OCI-LY1 (cell line): ENCODE results near the gene TNIP3.

ENCODE experiments used
- H2AFZ ChIP-seq: fragments of 200-600 bp; sonication (generic), shearing (Covaris generic); 2 replicates; pipeline ENCODE4 v1.6.0; 2014; ENCODE audit warnings: antibody characterized with exemption, mild to moderate bottlenecking, low read length
- H3F3A ChIP-seq: fragments of 200-600 bp; sonication (generic), shearing (Covaris generic); 2 replicates; pipeline ENCODE4 v1.6.0; 2014; ENCODE audit warnings: mild to moderate bottlenecking, antibody characterized with exemption, low read length, moderate library complexity; ENCODE audit not compliant: insufficient read depth
- H3K27ac ChIP-seq: fragments of 200-600 bp; sonication (generic); 2 replicates; pipeline ENCODE4 v1.5.1; 2014; ENCODE audit warnings: low read length, mixed run types, mild to moderate bottlenecking, low read depth; ENCODE audit not compliant: poor library complexity, severe bottlenecking
- H3K27me3 ChIP-seq: fragments of 200-600 bp; sonication (generic); 2 replicates; pipeline ENCODE4 v1.6.0; 2014; ENCODE audit warnings: antibody characterized with exemption, mild to moderate bottlenecking, low read length, moderate library complexity; ENCODE audit not compliant: insufficient read depth
- H3K36me3 ChIP-seq: fragments of 200-600 bp; sonication (generic); 2 replicates; pipeline ENCODE4 v1.6.1; 2014; ENCODE audit warnings: mild to moderate bottlenecking, antibody characterized with exemption, low read length, moderate library complexity, mixed read lengths; ENCODE audit not compliant: insufficient read depth
- H3K4me1 ChIP-seq: fragments of 200-600 bp; sonication (generic); 2 replicates; pipeline ENCODE4 v1.5.1; 2014; ENCODE audit warnings: mild to moderate bottlenecking, low read length, moderate library complexity; ENCODE audit not compliant: insufficient read depth, severe bottlenecking
- H3K4me2 ChIP-seq: fragments of 200-600 bp; sonication (generic), shearing (Covaris generic); 2 replicates; pipeline ENCODE4 v1.6.1; 2014; ENCODE audit warnings: low read length
- H3K4me3 ChIP-seq: fragments of 200-600 bp; sonication (generic); 2 replicates; pipeline ENCODE4 v1.5.1; 2014; ENCODE audit warnings: low read length, low read depth, mild to moderate bottlenecking, mixed read lengths; ENCODE audit not compliant: poor library complexity, severe bottlenecking
- H3K79me2 ChIP-seq: fragments of 200-600 bp; shearing (Covaris generic); 2 replicates; pipeline ENCODE4 v1.6.1; 2016; ENCODE audit warnings: mixed run types, low read length, mixed read lengths; ENCODE audit not compliant: insufficient read depth
- H3K9ac ChIP-seq: fragments of 200-600 bp; sonication (generic), shearing (Covaris generic); 2 replicates; pipeline ENCODE4 v1.6.1; 2014; ENCODE audit warnings: mild to moderate bottlenecking, low read length, mixed read lengths
- H3K9me2 ChIP-seq: fragments of 200-600 bp; sonication (generic), shearing (Covaris generic); 2 replicates; pipeline ENCODE4 v1.6.1; 2014; ENCODE audit warnings: low read depth, mild to moderate bottlenecking, low read length, mixed read lengths
- H3K9me3 ChIP-seq: fragments of 200-600 bp; shearing (Covaris generic); 2 replicates; pipeline ENCODE4 v1.6.1; 2014; ENCODE audit warnings: low read length, mixed read lengths
- H4K20me1 ChIP-seq: fragments of 200-600 bp; sonication (generic), shearing (Covaris generic); 2 replicates; pipeline ENCODE4 v1.6.0; 2016; ENCODE audit warnings: mild to moderate bottlenecking, low read length; ENCODE audit not compliant: insufficient read depth
- EZH2 ChIP-seq: fragments of 200-600 bp; sonication (generic), shearing (Covaris generic); IDR thresholded peaks from 2 replicates; pipeline ENCODE4 v1.8.0; 2017; ENCODE audit warnings: borderline replicate concordance, mixed run types, mild to moderate bottlenecking, antibody characterized with exemption, low read length, moderate library complexity, mixed read lengths
- TF ChIP-seq, protein P1 (sequence below): fragments of 200-600 bp; sonication (generic), shearing (Covaris generic); IDR thresholded peaks from 2 replicates; pipeline ENCODE4 v1.5.1; 2017; ENCODE audit warnings: mild to moderate bottlenecking, antibody characterized with exemption, low read length, moderate library complexity, mixed read lengths

TNIP3 gene

GRCh38 chr4:121130326-121130660 lies 33.8 kb downstream of the TNIP3 start:
- Histone ChIP-seq H3F3A (no peaks in the 10 kb centered on the region), H3K79me2 (no peaks in the 10 kb centered on the region), H3K4me1 (no peaks in the 10 kb centered on the region), H3K27ac (no peak overlapping the region), H3K9me2 (no peaks in the 10 kb centered on the region), H3K27me3 (no peaks in the 10 kb centered on the region), H3K9ac (no peak overlapping the region), H2AFZ (no peak overlapping the region), H3K36me3 (no peaks in the 10 kb centered on the region), H4K20me1 (no peaks in the 10 kb centered on the region), H3K4me2 (no peak overlapping the region), H3K4me3 (no peak overlapping the region), H3K9me3 (no peaks in the 10 kb centered on the region)
- TF ChIP-seq, protein P1, sequence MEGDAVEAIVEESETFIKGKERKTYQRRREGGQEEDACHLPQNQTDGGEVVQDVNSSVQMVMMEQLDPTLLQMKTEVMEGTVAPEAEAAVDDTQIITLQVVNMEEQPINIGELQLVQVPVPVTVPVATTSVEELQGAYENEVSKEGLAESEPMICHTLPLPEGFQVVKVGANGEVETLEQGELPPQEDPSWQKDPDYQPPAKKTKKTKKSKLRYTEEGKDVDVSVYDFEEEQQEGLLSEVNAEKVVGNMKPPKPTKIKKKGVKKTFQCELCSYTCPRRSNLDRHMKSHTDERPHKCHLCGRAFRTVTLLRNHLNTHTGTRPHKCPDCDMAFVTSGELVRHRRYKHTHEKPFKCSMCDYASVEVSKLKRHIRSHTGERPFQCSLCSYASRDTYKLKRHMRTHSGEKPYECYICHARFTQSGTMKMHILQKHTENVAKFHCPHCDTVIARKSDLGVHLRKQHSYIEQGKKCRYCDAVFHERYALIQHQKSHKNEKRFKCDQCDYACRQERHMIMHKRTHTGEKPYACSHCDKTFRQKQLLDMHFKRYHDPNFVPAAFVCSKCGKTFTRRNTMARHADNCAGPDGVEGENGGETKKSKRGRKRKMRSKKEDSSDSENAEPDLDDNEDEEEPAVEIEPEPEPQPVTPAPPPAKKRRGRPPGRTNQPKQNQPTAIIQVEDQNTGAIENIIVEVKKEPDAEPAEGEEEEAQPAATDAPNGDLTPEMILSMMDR, result no peak
- TF ChIP-seq EZH2, result no peak

- Histone ChIP-seq H3K9me2 (no peaks in the 10 kb centered on the region), H3K27ac (no peak overlapping the region), H3K36me3 (no peaks in the 10 kb centered on the region), H4K20me1 (no peaks in the 10 kb centered on the region), H3K4me2 (no peak overlapping the region), H3F3A (no peaks in the 10 kb centered on the region), H3K79me2 (no peaks in the 10 kb centered on the region), H3K4me3 (no peak overlapping the region), H2AFZ (no peak overlapping the region), H3K9me3 (no peaks in the 10 kb centered on the region), H3K27me3 (no peaks in the 10 kb centered on the region), H3K4me1 (no peaks in the 10 kb centered on the region), H3K9ac (no peak overlapping the region)
- no peak for TF ChIP-seq EZH2
- TF ChIP-seq, protein P1, result no peak
Measured at GRCh38 chr4:121129606-121130325, 34.4 kb downstream of the TNIP3 start.

GRCh38 chr4:121127100-121127499 lies 37.0 kb downstream of the TNIP3 start:
- Histone ChIP-seq H3K27ac (no peak overlapping the region), H3K79me2 (no peaks in the 10 kb centered on the region), H3K36me3 (no peaks in the 10 kb centered on the region), H3K4me1 (no peaks in the 10 kb centered on the region), H3K9me3 (no peaks in the 10 kb centered on the region), H4K20me1 (no peaks in the 10 kb centered on the region), H3K4me3 (no peak overlapping the region), H3K9me2 (no peaks in the 10 kb centered on the region), H3F3A (no peaks in the 10 kb centered on the region), H2AFZ (no peak overlapping the region), H3K9ac (no peak overlapping the region), H3K4me2 (no peak overlapping the region), H3K27me3 (no peaks in the 10 kb centered on the region)
- TF ChIP-seq, protein P1, result no peak
